ENCODE results near the gene ZNF425.
"Not testable (repeated sequence)": the region's sequence is repeated elsewhere in the genome, so short reads cannot be mapped to it uniquely, and the experiment has no call there.

ZNF425 gene

GRCh38 chr7:149103424-149103823 lies 22.7 kb downstream of the ZNF425 start:
- TF ChIP-seq GATA1 (IDR thresholded peaks at IDR 0.05; ENCODE audit: low read depth, low read length) (no peak), POLR2A (IDR thresholded peaks at IDR 0.05; ENCODE audit: low read length) (no peak)
- DNase-seq = no peak

GRCh38 chr7:149102666-149103065 lies 23.5 kb downstream of the ZNF425 start:
- no peak for TF ChIP-seq POLR2A (IDR thresholded peaks at IDR 0.05; ENCODE audit: low read length)
- TF ChIP-seq GATA1 (IDR thresholded peaks at IDR 0.05; ENCODE audit: low read depth, low read length) = no peak
- DNase-seq = no peak

- no peak for DNase-seq
- TF ChIP-seq POLR2A (IDR thresholded peaks at IDR 0.05; ENCODE audit: low read length) = no peak
- no peak for TF ChIP-seq GATA1 (IDR thresholded peaks at IDR 0.05; ENCODE audit: low read depth, low read length)
These were observed 25.3 kb downstream of the ZNF425 start for GRCh38 chr7:149100821-149101220.

GRCh38 chr7:149099058-149099457 lies 27.1 kb downstream of the ZNF425 start:
- TF ChIP-seq GATA1 (IDR thresholded peaks at IDR 0.05; ENCODE audit: low read depth, low read length) (no peak), POLR2A (IDR thresholded peaks at IDR 0.05; ENCODE audit: low read length) (no peak)
- DNase-seq = no peak

GRCh38 chr7:149097088-149097487 lies 29.0 kb downstream of the ZNF425 start:
- TF ChIP-seq POLR2A (IDR thresholded peaks at IDR 0.05; ENCODE audit: low read length) (no peak), GATA1 (IDR thresholded peaks at IDR 0.05; ENCODE audit: low read depth, low read length) (no peak)
- DNase-seq = no peak

GRCh38 chr7:149093228-149093627 lies 32.9 kb downstream of the ZNF425 start:
- TF ChIP-seq POLR2A (IDR thresholded peaks at IDR 0.05; ENCODE audit: low read length) (no peak), GATA1 (IDR thresholded peaks at IDR 0.05; ENCODE audit: low read depth, low read length) (no peak)
- DNase-seq = no peak

- DNase-seq = not testable (repeated sequence)
These were observed 33.9 kb downstream of the ZNF425 start for GRCh38 chr7:149092244-149092643.

- TF ChIP-seq GATA1 (IDR thresholded peaks at IDR 0.05; ENCODE audit: low read depth, low read length) (no peak), POLR2A (IDR thresholded peaks at IDR 0.05; ENCODE audit: low read length) (peak; percentile 82)
- DNase-seq = peak; percentile 91 to 95
These were observed 35.5 kb downstream of the ZNF425 start, which contains the start of gene ZNF786 for GRCh38 chr7:149090397-149091195. TSS of gene ZNF786 (minus strand) at chr7:149090718. CDS start at chr7:149090640, 78 bp downstream.

- TF ChIP-seq GATA1 (IDR thresholded peaks at IDR 0.05; ENCODE audit: low read depth, low read length) = no peak
- no peak for TF ChIP-seq POLR2A (IDR thresholded peaks at IDR 0.05; ENCODE audit: low read length)
- no peak for DNase-seq
These were observed 38.7 kb downstream of the ZNF425 start for GRCh38 chr7:149087376-149087775.

GRCh38 chr7:149085866-149086265 lies 40.3 kb downstream of the ZNF425 start:
- DNase-seq = no peak
- no peak for TF ChIP-seq GATA1 (IDR thresholded peaks at IDR 0.05; ENCODE audit: low read depth, low read length)
- TF ChIP-seq POLR2A (IDR thresholded peaks at IDR 0.05; ENCODE audit: low read length) = no peak

GRCh38 chr7:149084407-149084806 lies 41.7 kb downstream of the ZNF425 start:
- TF ChIP-seq GATA1 (IDR thresholded peaks at IDR 0.05; ENCODE audit: low read depth, low read length) = no peak
- TF ChIP-seq POLR2A (IDR thresholded peaks at IDR 0.05; ENCODE audit: low read length) = no peak
- no peak for DNase-seq

- no peak for DNase-seq
- no peak for TF ChIP-seq GATA1 (IDR thresholded peaks at IDR 0.05; ENCODE audit: low read depth, low read length)
- no peak for TF ChIP-seq POLR2A (IDR thresholded peaks at IDR 0.05; ENCODE audit: low read length)
These were observed 44.2 kb downstream of the ZNF425 start for GRCh38 chr7:149081914-149082313.

GRCh38 chr7:149077594-149077993 lies 48.5 kb downstream of the ZNF425 start:
- no peak for TF ChIP-seq GATA1 (IDR thresholded peaks at IDR 0.05; ENCODE audit: low read depth, low read length)
- TF ChIP-seq POLR2A (IDR thresholded peaks at IDR 0.05; ENCODE audit: low read length) = no peak
- DNase-seq = no peak

- DNase-seq = no peak
- no peak for TF ChIP-seq GATA1 (IDR thresholded peaks at IDR 0.05; ENCODE audit: low read depth, low read length)
- TF ChIP-seq POLR2A (IDR thresholded peaks at IDR 0.05; ENCODE audit: low read length) = no peak
These were observed 50.8 kb downstream of the ZNF425 start for GRCh38 chr7:149075286-149075685.

- no peak for DNase-seq
- TF ChIP-seq GATA1 (IDR thresholded peaks at IDR 0.05; ENCODE audit: low read depth, low read length) (no peak), POLR2A (IDR thresholded peaks at IDR 0.05; ENCODE audit: low read length) (no peak)
These were observed 51.8 kb downstream of the ZNF425 start for GRCh38 chr7:149074116-149074885.
